Neuronal stem cell (in vitro differentiated cells): Measurements from ENCODE around the gene SENP7.

Experiments
- DNase-seq: peaks from one replicate; pipeline ENCODE4 v3.0.0-alpha.2; 2013; ENCODE audit warnings: low spot score
- H2AFZ ChIP-seq: one replicate; pipeline ENCODE4 v1.6.1; 2013; ENCODE audit warnings: mild to moderate bottlenecking, low read length, inconsistent platforms
- H2AK5ac ChIP-seq: 2 replicates; pipeline ENCODE4 v1.6.1; 2013; ENCODE audit warnings: low read depth, mild to moderate bottlenecking, inconsistent platforms, low read length, moderate library complexity, mixed read lengths
- H2BK120ac ChIP-seq: 2 replicates; pipeline ENCODE4 v1.6.1; 2013; ENCODE audit warnings: low read depth, mild to moderate bottlenecking, inconsistent platforms, low read length, moderate library complexity, mixed read lengths
- H2BK12ac ChIP-seq: one replicate; pipeline ENCODE4 v1.6.1; 2013; ENCODE audit warnings: low read length, inconsistent platforms
- H2BK15ac ChIP-seq: 2 replicates; pipeline ENCODE4 v1.6.1; 2013; ENCODE audit warnings: mild to moderate bottlenecking, low read length, inconsistent platforms, mixed read lengths
- H2BK5ac ChIP-seq: one replicate; pipeline ENCODE4 v1.6.1; 2013; ENCODE audit warnings: inconsistent platforms, mild to moderate bottlenecking, low read length, moderate library complexity
- H3K14ac ChIP-seq: one replicate; pipeline ENCODE4 v1.6.1; 2013; ENCODE audit warnings: low read length, inconsistent platforms
- H3K18ac ChIP-seq: 2 replicates; pipeline ENCODE4 v1.6.1; 2013; ENCODE audit warnings: low read length, inconsistent platforms
- H3K23ac ChIP-seq: 2 replicates; pipeline ENCODE4 v1.6.1; 2013; ENCODE audit warnings: low read depth, mild to moderate bottlenecking, mixed read lengths, low read length, inconsistent platforms; ENCODE audit not compliant: poor library complexity
- H3K27ac ChIP-seq: replicated peaks from 3 replicates; pipeline ENCODE4 v1.5.1; 2013; ENCODE audit warnings: low read length, inconsistent platforms
- H3K27me3 ChIP-seq, 3 experiments: 2 replicates each; pipeline ENCODE4 v1.6.1; 2013; ENCODE audit warnings: low read length in 3 of 3, mild to moderate bottlenecking in 2 of 3, inconsistent platforms in 1 of 3, low read depth in 1 of 3, mixed read lengths in 1 of 3, moderate library complexity in 1 of 3; ENCODE audit not compliant: control insufficient read depth in 3 of 3, insufficient read depth in 3 of 3
- H3K36me3 ChIP-seq, 2 donors: replicated peaks in 1 of 2; 2 replicates each; pipeline ENCODE4 v1.6.1; 2013; ENCODE audit warnings: low read length in 2 of 2; ENCODE audit not compliant: control insufficient read depth in 2 of 2, insufficient read depth in 2 of 2
- H3K4ac ChIP-seq: 2 replicates; pipeline ENCODE4 v1.6.1; 2013; ENCODE audit warnings: inconsistent platforms, mild to moderate bottlenecking, low read length, moderate library complexity
- H3K4me1 ChIP-seq, 2 donors: 1 replicate in 1 of 2; 2 replicates in 1 of 2; pipeline ENCODE4 v1.6.1; 2013; ENCODE audit warnings: low read length in 2 of 2, low read depth in 1 of 2; ENCODE audit not compliant: control insufficient read depth in 2 of 2, insufficient read depth in 1 of 2
- H3K4me2 ChIP-seq: one replicate; pipeline ENCODE4 v1.6.1; 2013; ENCODE audit warnings: mild to moderate bottlenecking, low read length, inconsistent platforms; ENCODE audit not compliant: insufficient read depth, poor library complexity, severe bottlenecking
- H3K4me3 ChIP-seq, 2 donors: 2 replicates each; pipeline ENCODE4 v1.5.1; 2013; ENCODE audit warnings: low read length in 2 of 2, mild to moderate bottlenecking in 2 of 2, inconsistent platforms in 1 of 2, moderate library complexity in 1 of 2
- H3K79me1 ChIP-seq: one replicate; pipeline ENCODE4 v1.6.1; 2013; ENCODE audit warnings: low read depth, mild to moderate bottlenecking, inconsistent platforms, low read length, moderate library complexity
- H3K9ac ChIP-seq: one replicate; pipeline ENCODE4 v1.6.1; 2013; ENCODE audit warnings: mild to moderate bottlenecking, low read depth, low read length, inconsistent platforms; ENCODE audit not compliant: poor library complexity
- H3K9me3 ChIP-seq, 2 donors: replicated peaks in 1 of 2; 2 replicates each; pipeline versions ENCODE3 to v1.6.1; 2013; ENCODE audit warnings: low read length in 2 of 2, mild to moderate bottlenecking in 2 of 2, inconsistent platforms in 1 of 2, low read depth in 1 of 2, mixed read lengths in 1 of 2, moderate library complexity in 1 of 2; ENCODE audit not compliant: control insufficient read depth in 2 of 2, insufficient read depth in 1 of 2
- H4K8ac ChIP-seq: one replicate; pipeline ENCODE4 v1.6.1; 2013; ENCODE audit warnings: low read depth, mild to moderate bottlenecking, inconsistent platforms, low read length, moderate library complexity
- H4K91ac ChIP-seq: one replicate; pipeline ENCODE4 v1.6.1; 2013; ENCODE audit warnings: low read length, low read depth, mild to moderate bottlenecking, inconsistent platforms; ENCODE audit not compliant: poor library complexity
- WGBS, 2 donors: extraction: QIAGEN DNeasy Blood & Tissue Kit; methylation state at CpG; one replicate each; pipeline ENCODE4 v1.1.7; 2013; ENCODE audit warnings: missing lambda C conversion rate in 2 of 2, mixed read lengths in 1 of 2; ENCODE audit not compliant: insufficient read length in 2 of 2, insufficient replicate concordance in 1 of 2; ENCODE audit errors: extremely low coverage in 2 of 2; 5-methylcytosine and 5-hydroxymethylcytosine counted together

The SENP7 gene

GRCh38 chr3:101383656-101384055, 129.4 kb downstream of the SENP7 start:
- Histone ChIP-seq H3K9ac (peak overlapping the region; percentile 81), H2BK120ac (no peak overlapping the region), H3K4me1 (peaks cover 0 to 7% of the 10 kb centered on the region in 2 donors), H4K91ac (peak overlapping the region; percentile 97), H3K4me3 (no peak overlapping the region), H3K23ac (peak overlapping the region; percentile 85), H3K18ac (peak overlapping the region; percentile 59), H3K79me1 (peaks cover 13% of the 10 kb centered on the region), H3K27me3 (no peaks in the 10 kb centered on the region), H3K9me3 (peaks cover 6 to 17% of the 10 kb centered on the region in 2 donors), H2BK12ac (peak overlapping the region; percentile 84), H2BK5ac (peak overlapping the region; percentile 53), H2AFZ (no peak overlapping the region), H2AK5ac (no peak overlapping the region), H3K4ac (peak overlapping the region; percentile 76), H3K14ac (peak overlapping the region; percentile 38), H2BK15ac (no peak overlapping the region), H3K36me3 (no peaks in the 10 kb centered on the region), H3K4me2 (no peak overlapping the region), H3K27ac (no peak overlapping the region), H4K8ac (peak overlapping the region; percentile 99)
- no CpG with 5 or more reads among the region's 4 CpGs for WGBS, 2 donors
- DNase-seq, result no peak

GRCh38 chr3:101383156-101383575, 129.8 kb downstream of the SENP7 start:
- H3K14ac ChIP-seq, result peak overlapping the region; percentile 38
- H3K4me2 ChIP-seq, result no peak overlapping the region
- no peak overlapping the region for H2BK15ac ChIP-seq
- H3K4me3 ChIP-seq, result no peak overlapping the region
- peak overlapping the region; percentile 76 for H3K4ac ChIP-seq
- H3K36me3 ChIP-seq, result no peaks in the 10 kb centered on the region
- H3K18ac ChIP-seq, result peak overlapping the region; percentile 59
- H3K79me1 ChIP-seq, result peaks cover 13% of the 10 kb centered on the region
- peak overlapping the region; percentile 81 for H3K9ac ChIP-seq
- peaks cover 6 to 12% of the 10 kb centered on the region in 2 donors for H3K9me3 ChIP-seq
- no peaks in the 10 kb centered on the region for H3K27me3 ChIP-seq
- peak overlapping the region; percentile 84 for H2BK12ac ChIP-seq
- no peak overlapping the region for H2BK120ac ChIP-seq
- no CpG with 5 or more reads among the region's 5 CpGs for WGBS, 2 donors
- H3K4me1 ChIP-seq, result peaks cover 0 to 7% of the 10 kb centered on the region in 2 donors
- H2BK5ac ChIP-seq, result peak overlapping the region; percentile 53
- H4K8ac ChIP-seq, result no peak overlapping the region
- H2AFZ ChIP-seq, result no peak overlapping the region
- H2AK5ac ChIP-seq, result no peak overlapping the region
- H3K23ac ChIP-seq, result peak overlapping the region; percentile 85
- peak overlapping the region; percentile 97 for H4K91ac ChIP-seq
- no peak overlapping the region for H3K27ac ChIP-seq
- DNase-seq, result peak; percentile 11

- Histone ChIP-seq H3K14ac (no peak overlapping the region), H3K9me3 (peaks cover 0 to 7% of the 10 kb centered on the region in 2 donors), H3K4me2 (no peak overlapping the region), H3K4me3 (no peak overlapping the region), H3K18ac (no peak overlapping the region), H2BK12ac (no peak overlapping the region), H3K4ac (no peak overlapping the region), H3K27ac (no peak overlapping the region), H2BK5ac (no peak overlapping the region), H2AK5ac (no peak overlapping the region), H2BK120ac (no peak overlapping the region), H3K27me3 (no peaks in the 10 kb centered on the region), H4K91ac (no peak overlapping the region), H2AFZ (no peak overlapping the region), H3K79me1 (peaks cover 2% of the 10 kb centered on the region), H2BK15ac (no peak overlapping the region), H3K36me3 (no peaks in the 10 kb centered on the region), H3K4me1 (peaks cover 0 to 7% of the 10 kb centered on the region in 2 donors), H3K9ac (no peak overlapping the region), H3K23ac (no peak overlapping the region), H4K8ac (no peak overlapping the region)
- peak; percentile 6 for DNase-seq
These were observed 131.2 kb downstream of the SENP7 start for GRCh38 chr3:101381809-101382208.

GRCh38 chr3:101379658-101380376, 133.2 kb downstream of the SENP7 start:
- no peak overlapping the region for H3K4ac ChIP-seq
- H2BK15ac ChIP-seq, result no peak overlapping the region
- H2BK5ac ChIP-seq, result no peak overlapping the region
- no peak overlapping the region for H3K27ac ChIP-seq
- H3K14ac ChIP-seq, result no peak overlapping the region
- no peak overlapping the region for H3K9ac ChIP-seq
- H2BK120ac ChIP-seq, result no peak overlapping the region
- no peak overlapping the region for H2BK12ac ChIP-seq
- H2AFZ ChIP-seq, result no peak overlapping the region
- no peaks in the 10 kb centered on the region for H3K27me3 ChIP-seq
- peaks cover 0 to 7% of the 10 kb centered on the region in 2 donors for H3K4me1 ChIP-seq
- H3K79me1 ChIP-seq, result no peaks in the 10 kb centered on the region
- no peak overlapping the region for H4K8ac ChIP-seq
- WGBS, 2 donors, result no CpG with 5 or more reads among the region's 3 CpGs
- H3K4me3 ChIP-seq, result no peak overlapping the region
- H3K36me3 ChIP-seq, result no peaks in the 10 kb centered on the region
- H2AK5ac ChIP-seq, result no peak overlapping the region
- peaks cover 0 to 7% of the 10 kb centered on the region in 2 donors for H3K9me3 ChIP-seq
- DNase-seq, result no peak
- no peak overlapping the region for H3K23ac ChIP-seq
- no peak overlapping the region for H3K18ac ChIP-seq
- H3K4me2 ChIP-seq, result no peak overlapping the region
- H4K91ac ChIP-seq, result no peak overlapping the region
